ENCODE data around the gene METTL23.

METTL23 gene

GRCh38 chr17:76726776-76727718 lies at the start of gene METTL23:
Gene METTL23 (plus strand): TSS chr17:76726839. CDS start chr17:76729711, 2,872 bp downstream.
- TF ChIP-seq ESRRG (CRISPR knock-in tag; IDR thresholded peaks at IDR 0.05) (no peak), SNAI2 (CRISPR knock-in tag; IDR thresholded peaks at IDR 0.05) (no peak), ZFP3 (CRISPR knock-in tag; IDR thresholded peaks at IDR 0.05) (no peak; the same call in 1 of the 2 replicates), TSHZ2 (CRISPR knock-in tag; IDR thresholded peaks at IDR 0.05) (no peak), ZNF8 (CRISPR knock-in tag; IDR thresholded peaks at IDR 0.05) (0 out of 2 replicates have a peak, but pooled peaks have one; percentile 18), ZC3H10 (CRISPR knock-in tag; IDR thresholded peaks at IDR 0.05) (no peak), PATZ1 (CRISPR knock-in tag; IDR thresholded peaks at IDR 0.05; ENCODE audit: borderline replicate concordance) (no peak; the same call in 1 of the 2 replicates), ISL1 (CRISPR knock-in tag; IDR thresholded peaks at IDR 0.05) (no peak), CREB5 (CRISPR knock-in tag; IDR thresholded peaks at IDR 0.05; ENCODE audit: low read depth) (no peak), ZNF70 (CRISPR knock-in tag; IDR thresholded peaks at IDR 0.05) (peak; percentile 37; the same call in 1 of the 2 replicates), ARNTL (CRISPR knock-in tag; IDR thresholded peaks at IDR 0.05; ENCODE audit: borderline replicate concordance, low read depth) (no peak), CSDC2 (CRISPR knock-in tag; IDR thresholded peaks at IDR 0.05) (no peak), CSRNP3 (CRISPR knock-in tag; IDR thresholded peaks at IDR 0.05) (no peak), TOX (CRISPR knock-in tag; IDR thresholded peaks at IDR 0.05; ENCODE audit: borderline replicate concordance) (no peak), BACH2 (CRISPR knock-in tag; IDR thresholded peaks at IDR 0.05; ENCODE audit: borderline replicate concordance) (no peak), TCF4 (CRISPR knock-in tag; IDR thresholded peaks at IDR 0.05; ENCODE audit: borderline replicate concordance) (no peak), GLIS3 (CRISPR knock-in tag; IDR thresholded peaks at IDR 0.05) (no peak), POU6F1 (CRISPR knock-in tag; IDR thresholded peaks at IDR 0.05; ENCODE audit: borderline replicate concordance, low read depth) (peak; percentile 67; the same call in 1 of the 2 replicates)
- peak; percentile 62 for ATAC-seq

- no peak for TF ChIP-seq PATZ1 (CRISPR knock-in tag; IDR thresholded peaks at IDR 0.05; ENCODE audit: borderline replicate concordance)
- ATAC-seq: no peak
These were observed 49.2 kb upstream of the METTL23 start for GRCh38 chr17:76677406-76677805.
